H1 (cell line): ENCODE results near the gene SUPT4H1. TPM values are rescaled to one million over a fixed set of nuclear protein-coding genes. Genes with fewer than 3 reads are reported as not detected.

Experiments used
- ASH2L ChIP-seq: fragments of 200-600, 300-600 bp; sonication (generic); IDR thresholded peaks from one replicate; pipeline ENCODE4 v1.7.1; 2017; ENCODE audit warnings: low read length
- BACH1 ChIP-seq: IDR thresholded peaks from 2 replicates; pipeline ENCODE4 v1.6.1; 2012; ENCODE audit warnings: low read length, improper control_type of control experiment
- BRCA1 ChIP-seq: IDR thresholded peaks from 2 replicates; pipeline ENCODE4 v1.6.1; 2012; ENCODE audit warnings: low read depth, low read length, improper control_type of control experiment
- CBX8 ChIP-seq: fragments of 300-800, 300-1000 bp; sonication (generic); IDR thresholded peaks from 2 replicates; pipeline ENCODE4 v1.7.1; 2016; ENCODE audit warnings: low read depth, low read length, borderline replicate concordance
- CEBPB ChIP-seq: IDR thresholded peaks from 2 replicates; pipeline ENCODE4 v1.6.1; 2012; ENCODE audit warnings: low read depth, low read length
- KDM4A ChIP-seq: IDR thresholded peaks from one replicate; pipeline ENCODE4 v1.7.1; 2012; ENCODE audit warnings: low read depth, mild to moderate bottlenecking, moderate library complexity, low read length, inconsistent platforms; ENCODE audit not compliant: severe bottlenecking
- POU5F1 ChIP-seq: IDR thresholded peaks from 2 replicates; pipeline ENCODE4 v1.6.1; 2011; ENCODE audit warnings: low read depth, mild to moderate bottlenecking, low read length, moderate library complexity
- RBBP5 ChIP-seq: IDR thresholded peaks from 2 replicates; pipeline ENCODE4 v1.7.1; 2012; ENCODE audit warnings: low read depth, mild to moderate bottlenecking, inconsistent platforms, low read length, moderate library complexity, borderline replicate concordance
- SIN3A ChIP-seq, 2 experiments: IDR thresholded peaks in 1 of 2; conservative IDR thresholded peaks in 1 of 2; 2 replicates each; pipeline ENCODE4 v1.6.1; 2011 to 2012; ENCODE audit warnings: low read length in 2 of 2, improper control_type of control experiment in 1 of 2, low read depth in 1 of 2, mild to moderate bottlenecking in 1 of 2
- polyA plus RNA-seq, 7 experiments: library from polyadenylated mRNA; depleted of rRNA in 3 of 7; stranded (reverse) in 5 of 7; unstranded in 2 of 7; fragments of >200 nt in 5 of 7; fragments of 200-250 nt in 2 of 7; gene quantifications; 1 replicate in 5 of 7; 2 replicates in 1 of 7; 4 replicates in 1 of 7; pipeline versions ENCODE4 v1.2.1 to v1.2.3, GENCODE V29; 2011 to 2013; ENCODE audit warnings: missing spikeins in 2 of 7, mixed read lengths in 2 of 7
- total RNA-seq: library from RNA; stranded (reverse); fragmentation: NEBNext Ultra II Directional; extraction: Animal tissue kit (Norgen Biotek cat#: 25700); gene quantifications from 2 replicates; pipeline ENCODE4 v1.2.1, GENCODE V29; 2021

Gene SUPT4H1
- total and polyA plus RNA-seq, 2 of the 8 experiments (the other 6 are each of a cell fraction or from before 2014, with no cell fraction given), result 112 to 143 TPM

- TF ChIP-seq SIN3A (conservative IDR thresholded peaks at IDR 0.05 in 1 of 2, IDR thresholded peaks at IDR 0.05 in 1 of 2; ENCODE audit: low read depth in 1 of 2, low read length in 2 of 2) (no peak), KDM4A (no peak), ASH2L (no peak), RBBP5 (no peak), BACH1 (no peak), CBX8 (no peak), POU5F1 (no peak), BRCA1 (no peak), CEBPB (no peak)
- TF ChIP-seq, all 59 proteins: peak for 0
Observed at GRCh38 chr17:58345500-58345899, 6.5 kb downstream of the SUPT4H1 start (continued).
